Peyer's patch (tissue), 4 donors: ENCODE measurements around the gene MKNK1.

Experiments used
- CTCF ChIP-seq, 6 experiments: fragments of 450-650 bp in 4 of 6; fragments of 200-600 bp in 2 of 6; sonication (generic) in 1 of 6; IDR thresholded peaks; one replicate each; pipeline ENCODE4 v1.5.1; 2017 to 2019; ENCODE audit warnings: antibody characterized with exemption in 6 of 6, mild to moderate bottlenecking in 3 of 6, moderate library complexity in 1 of 6
- POLR2A ChIP-seq, 2 donors: fragments of 450-650 bp; IDR thresholded peaks; one replicate each; pipeline ENCODE4 v1.5.1; 2017; ENCODE audit warnings: antibody characterized with exemption in 2 of 2, mild to moderate bottlenecking in 2 of 2, moderate library complexity in 2 of 2

GRCh38 chr1:46510341-46510997, 93.6 kb downstream of the MKNK1 start:
- TF ChIP-seq POLR2A (IDR thresholded peaks at IDR 0.05) = no peak
- no peak for TF ChIP-seq CTCF (IDR thresholded peaks at IDR 0.05)
